ENCODE measurements around the gene FBXW12. TPM values are rescaled to one million over a fixed set of nuclear protein-coding genes. Genes with fewer than 3 reads are reported as not detected.

FBXW12 gene
- total RNA-seq, 1 donor from 2014 or later = not detected

- Mint-ChIP-seq H3K4me1 (ENCODE audit: low read depth) (peaks cover 17% of the 10 kb centered on the region), H3K4me3 (ENCODE audit: unreplicated experiment) (no peak overlapping the region), H3K36me3 (ENCODE audit: low read depth) (no peaks in the 10 kb centered on the region), H3K27ac (ENCODE audit: unreplicated experiment) (no peak overlapping the region), H3K27me3 (ENCODE audit: low read depth) (peaks cover 10% of the 10 kb centered on the region), H3K9me3 (ENCODE audit: low read depth) (no peaks in the 10 kb centered on the region)
- no peak for DNase-seq (ENCODE audit: low spot score)
- TF ChIP-seq CTCF (IDR thresholded peaks at IDR 0.05) = no peak
Observed at GRCh38 chr3:48338635-48339034, 33.4 kb upstream of the FBXW12 start.

- peaks cover 5% of the 10 kb centered on the region for H3K27me3 Mint-ChIP-seq (ENCODE audit: low read depth)
- no peak for DNase-seq (ENCODE audit: low spot score)
- no peaks in the 10 kb centered on the region for H3K36me3 Mint-ChIP-seq (ENCODE audit: low read depth)
- no peak overlapping the region for H3K4me3 Mint-ChIP-seq (ENCODE audit: unreplicated experiment)
- peaks cover 9% of the 10 kb centered on the region for H3K4me1 Mint-ChIP-seq (ENCODE audit: low read depth)
- H3K9me3 Mint-ChIP-seq (ENCODE audit: low read depth) = no peaks in the 10 kb centered on the region
- TF ChIP-seq CTCF (IDR thresholded peaks at IDR 0.05) = no peak
- H3K27ac Mint-ChIP-seq (ENCODE audit: unreplicated experiment) = no peak overlapping the region
Observed at GRCh38 chr3:48343432-48343831, 28.6 kb upstream of the FBXW12 start.

DNA sequence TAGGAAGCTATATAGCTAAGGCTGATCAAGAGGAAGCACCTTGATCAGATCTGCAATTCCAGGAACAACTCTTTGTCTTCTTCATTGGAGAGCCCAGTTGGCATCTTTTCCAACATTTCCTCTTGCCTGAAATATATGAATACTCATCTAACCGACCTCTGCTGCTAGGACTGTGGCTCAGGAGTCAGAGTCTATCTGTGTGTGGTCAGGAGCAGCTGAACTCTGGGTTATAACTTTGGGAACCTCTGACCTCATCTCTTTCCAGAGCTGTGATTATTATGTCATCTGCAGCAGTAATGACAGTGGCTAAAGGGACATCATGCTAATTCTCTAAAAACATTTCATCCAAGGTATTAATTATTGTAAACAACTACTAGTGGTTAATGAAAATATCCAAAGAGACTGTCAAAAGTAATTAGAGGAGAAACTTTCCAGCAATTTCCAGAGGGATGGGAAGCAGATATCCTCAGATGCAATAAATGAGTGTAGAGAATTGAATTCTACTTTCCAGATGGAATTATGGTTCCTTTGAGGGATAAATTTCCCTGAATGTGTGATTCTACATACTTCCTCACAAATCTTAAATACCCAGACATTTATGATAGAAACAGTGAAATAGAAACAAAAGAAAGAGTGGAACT lies 27.0 kb upstream of the FBXW12 start:
- Mint-ChIP-seq H3K36me3 (ENCODE audit: low read depth) (no peaks in the 10 kb centered on the region), H3K27ac (ENCODE audit: unreplicated experiment) (no peak overlapping the region), H3K9me3 (ENCODE audit: low read depth) (no peaks in the 10 kb centered on the region), H3K27me3 (ENCODE audit: low read depth) (peaks cover 5% of the 10 kb centered on the region), H3K4me3 (ENCODE audit: unreplicated experiment) (no peak overlapping the region), H3K4me1 (ENCODE audit: low read depth) (peaks cover 5% of the 10 kb centered on the region)
- no peak for TF ChIP-seq CTCF (IDR thresholded peaks at IDR 0.05)
- no peak for DNase-seq (ENCODE audit: low spot score)

- Mint-ChIP-seq H3K4me1 (ENCODE audit: low read depth) (peaks cover 8% of the 10 kb centered on the region), H3K27ac (ENCODE audit: unreplicated experiment) (no peak overlapping the region), H3K9me3 (ENCODE audit: low read depth) (no peaks in the 10 kb centered on the region), H3K36me3 (ENCODE audit: low read depth) (no peaks in the 10 kb centered on the region), H3K4me3 (ENCODE audit: unreplicated experiment) (no peak overlapping the region), H3K27me3 (ENCODE audit: low read depth) (peaks cover 5% of the 10 kb centered on the region)
- no peak for DNase-seq (ENCODE audit: low spot score)
- no peak for TF ChIP-seq CTCF (IDR thresholded peaks at IDR 0.05)
Observed at GRCh38 chr3:48345946-48346572, 26.0 kb upstream of the FBXW12 start.

DNA sequence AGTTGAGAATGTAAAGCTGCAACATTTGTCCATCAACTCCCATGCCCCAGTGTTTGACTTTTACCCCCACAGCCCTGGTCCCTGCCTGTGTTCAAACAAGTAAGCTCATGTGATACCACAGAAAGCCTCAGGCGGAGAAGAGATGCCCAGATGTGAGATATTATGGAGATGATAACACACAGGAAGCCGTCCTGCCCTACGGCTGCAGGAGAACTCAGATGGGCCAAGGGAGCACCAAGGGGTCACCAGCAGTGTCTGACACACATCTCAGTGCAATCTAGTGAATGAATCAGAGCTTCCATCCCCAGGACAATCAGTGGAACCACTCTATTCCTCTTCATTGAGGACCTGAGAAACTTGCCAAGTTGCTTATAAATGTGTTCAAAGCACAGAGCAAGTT lies 24.5 kb upstream of the FBXW12 start:
- no peak for TF ChIP-seq CTCF (IDR thresholded peaks at IDR 0.05)
- H3K36me3 Mint-ChIP-seq (ENCODE audit: low read depth) = no peaks in the 10 kb centered on the region
- peaks cover 8% of the 10 kb centered on the region for H3K27me3 Mint-ChIP-seq (ENCODE audit: low read depth)
- no peak overlapping the region for H3K27ac Mint-ChIP-seq (ENCODE audit: unreplicated experiment)
- H3K9me3 Mint-ChIP-seq (ENCODE audit: low read depth) = no peaks in the 10 kb centered on the region
- peaks cover 8% of the 10 kb centered on the region for H3K4me1 Mint-ChIP-seq (ENCODE audit: low read depth)
- DNase-seq (ENCODE audit: low spot score) = no peak
- H3K4me3 Mint-ChIP-seq (ENCODE audit: unreplicated experiment) = no peak overlapping the region

Measured in chondrocyte (in vitro differentiated cells).